GM21381 (cell line): ENCODE data around the gene FAM110A.
"Not testable (repeated sequence)": the region's sequence is repeated elsewhere in the genome, so short reads cannot be mapped to it uniquely, and the experiment has no call there.

ENCODE experiments used
- ATAC-seq: cut with Tn5 transposase; IDR thresholded peaks from one replicate; pipeline ENCODE4 v1.9.1; 2021; ENCODE audit warnings: mild to moderate bottlenecking, moderate library complexity; ENCODE audit not compliant: unreplicated experiment

The FAM110A gene

GRCh38 chr20:822651-823573 lies 10.6 kb upstream of the FAM110A start:
- ATAC-seq: no peak

GRCh38 chr20:823574-823902 lies 10.0 kb upstream of the FAM110A start:
- no peak for ATAC-seq

GRCh38 chr20:824490-824889 lies 9.0 kb upstream of the FAM110A start:
- no peak for ATAC-seq

- no peak for ATAC-seq
Observed at GRCh38 chr20:824916-825315, 8.6 kb upstream of the FAM110A start.

- no peak for ATAC-seq
Observed at GRCh38 chr20:825710-826421, 7.6 kb upstream of the FAM110A start.

- no peak for ATAC-seq
Observed at GRCh38 chr20:826695-827323, 6.7 kb upstream of the FAM110A start.

- not testable (repeated sequence) for ATAC-seq
Observed at GRCh38 chr20:827981-828380, 5.5 kb upstream of the FAM110A start.

- ATAC-seq: no peak
Observed at GRCh38 chr20:828987-829386, 4.5 kb upstream of the FAM110A start.

GRCh38 chr20:829551-829950 lies 4.0 kb upstream of the FAM110A start:
- ATAC-seq: no peak

GRCh38 chr20:830011-830521 lies 3.4 kb upstream of the FAM110A start:
- ATAC-seq: no peak

- no peak for ATAC-seq
Observed at GRCh38 chr20:831251-831650, 2.3 kb upstream of the FAM110A start.

- ATAC-seq: no peak
Observed at GRCh38 chr20:831956-832355, 1.6 kb upstream of the FAM110A start.

- no peak for ATAC-seq
Observed at GRCh38 chr20:833121-833449, 430 bp upstream of the FAM110A start.

- no peak for ATAC-seq
Observed at GRCh38 chr20:834151-834746, 734 bp downstream of the FAM110A start.

- ATAC-seq: no peak
Observed at GRCh38 chr20:835608-836045, 2.1 kb downstream of the FAM110A start.

GRCh38 chr20:836190-836589 lies 2.7 kb downstream of the FAM110A start:
- ATAC-seq: no peak

GRCh38 chr20:839015-839414 lies 5.5 kb downstream of the FAM110A start:
- no peak for ATAC-seq

GRCh38 chr20:839626-840025 lies 6.1 kb downstream of the FAM110A start:
- ATAC-seq: no peak

GRCh38 chr20:840503-840857 lies 7.0 kb downstream of the FAM110A start:
- ATAC-seq: no peak

GRCh38 chr20:840858-841567 lies 7.5 kb downstream of the FAM110A start:
- ATAC-seq: no peak
